ENCODE results near the gene GMPR2.

Gene GMPR2

DNA sequence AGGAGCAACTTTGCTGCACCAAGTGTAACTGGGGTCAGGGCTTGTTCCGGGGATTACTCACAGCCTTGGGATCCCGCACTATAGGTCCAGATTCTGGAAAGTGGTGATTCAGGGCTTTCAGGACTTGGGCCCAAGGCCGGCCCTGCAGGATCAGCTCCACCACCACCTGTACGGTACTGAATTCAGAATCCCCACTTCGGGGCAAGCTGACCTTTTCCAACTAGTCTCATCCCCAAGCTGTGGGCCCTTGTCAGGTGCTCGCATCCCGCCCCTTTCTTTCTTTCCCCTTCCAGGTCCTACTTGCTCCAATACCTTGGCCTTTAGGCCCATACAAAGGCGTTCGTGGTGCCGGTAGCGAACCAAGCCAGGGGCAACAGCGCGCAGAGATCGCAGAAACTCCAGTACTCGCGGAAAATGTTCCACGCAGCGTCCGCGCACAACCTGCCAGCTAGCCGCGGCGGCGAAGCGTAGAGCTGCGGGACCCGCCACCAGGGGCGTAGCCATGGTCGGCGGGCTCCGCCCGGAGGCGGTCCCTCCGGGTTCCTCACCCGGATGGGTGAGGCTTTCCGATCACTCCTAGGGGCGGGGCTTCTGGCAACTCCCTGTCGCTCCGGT, 9.2 kb downstream of the GMPR2 start:
- TF ChIP-seq NFIC (IDR thresholded peaks at IDR 0.05) (no peak), TAF1 (IDR thresholded peaks at IDR 0.05; ENCODE audit: low read depth) (no peak), TCF12 (IDR thresholded peaks at IDR 0.05; ENCODE audit: low read depth) (no peak; the same call in 1 of the 2 replicates), EP300 (IDR thresholded peaks at IDR 0.05; ENCODE audit: borderline replicate concordance) (no peak), CREB1 (IDR thresholded peaks at IDR 0.05; ENCODE audit: low read depth) (no peak), EGR1 (IDR thresholded peaks at IDR 0.05) (0 out of 2 replicates have a peak, but pooled peaks have one; percentile 21), FOXM1 (IDR thresholded peaks at IDR 0.05; ENCODE audit: borderline replicate concordance, low read depth) (no peak; the same call in 1 of the 2 replicates), YY1 (IDR thresholded peaks at IDR 0.05; ENCODE audit: low read depth) (0 out of 2 replicates have a peak, but pooled peaks have one; percentile 27)
- TF ChIP-seq, protein P1, sequence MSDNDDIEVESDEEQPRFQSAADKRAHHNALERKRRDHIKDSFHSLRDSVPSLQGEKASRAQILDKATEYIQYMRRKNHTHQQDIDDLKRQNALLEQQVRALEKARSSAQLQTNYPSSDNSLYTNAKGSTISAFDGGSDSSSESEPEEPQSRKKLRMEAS (IDR thresholded peaks at IDR 0.05) = no peak

DNA sequence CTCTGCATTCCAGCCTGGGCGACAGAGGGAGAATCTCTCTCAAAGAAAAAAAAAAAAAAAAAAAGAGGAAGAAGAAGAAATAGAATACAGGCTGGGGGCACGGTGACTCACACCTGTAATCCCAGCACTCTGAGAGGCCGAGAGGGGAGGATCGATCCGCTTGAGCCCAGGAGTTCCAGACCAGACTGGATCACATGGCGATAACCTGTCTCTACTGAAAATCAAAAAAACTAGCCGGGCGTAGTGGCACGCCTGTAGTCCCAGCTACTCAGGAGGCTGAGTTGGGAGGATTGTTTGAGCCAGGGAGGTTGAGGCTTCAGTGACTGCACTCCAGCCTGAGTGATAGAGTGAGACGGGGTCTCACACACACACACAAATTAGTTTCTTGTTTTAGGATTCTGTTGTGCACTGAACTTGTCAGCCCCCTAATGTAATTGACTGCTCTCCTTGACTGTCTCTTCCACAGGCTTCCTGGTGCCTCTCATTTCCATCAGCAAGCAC, 10.7 kb downstream of the GMPR2 start:
- TF ChIP-seq EP300 (IDR thresholded peaks at IDR 0.05; ENCODE audit: borderline replicate concordance) (no peak), TEAD4 (IDR thresholded peaks at IDR 0.05) (0 out of 2 replicates have a peak, but pooled peaks have one; percentile 14)

DNA sequence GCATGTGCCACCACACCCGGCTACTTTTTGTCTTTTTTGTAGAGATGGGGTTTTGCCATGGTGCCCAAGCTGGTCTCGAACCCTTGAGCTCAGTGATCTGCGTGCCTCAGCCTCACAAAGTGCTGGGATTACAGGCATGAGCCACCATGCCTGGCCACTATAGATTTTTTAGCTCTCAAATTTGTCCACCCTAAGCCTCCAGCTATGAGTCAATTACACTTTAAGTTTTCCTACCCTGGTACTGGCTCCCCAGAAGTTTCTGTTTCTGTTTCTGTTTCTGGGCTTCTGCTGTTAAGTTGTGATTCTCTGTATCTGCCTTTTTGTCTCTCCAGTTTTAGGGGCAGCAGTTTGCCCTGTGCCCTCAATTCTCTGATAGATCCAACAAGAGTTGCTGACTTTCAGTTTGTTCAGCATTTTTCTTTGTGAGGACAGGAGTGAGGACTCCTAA, 14.1 kb downstream of the GMPR2 start:
- no peak for TF ChIP-seq CEBPB (IDR thresholded peaks at IDR 0.05)

DNA sequence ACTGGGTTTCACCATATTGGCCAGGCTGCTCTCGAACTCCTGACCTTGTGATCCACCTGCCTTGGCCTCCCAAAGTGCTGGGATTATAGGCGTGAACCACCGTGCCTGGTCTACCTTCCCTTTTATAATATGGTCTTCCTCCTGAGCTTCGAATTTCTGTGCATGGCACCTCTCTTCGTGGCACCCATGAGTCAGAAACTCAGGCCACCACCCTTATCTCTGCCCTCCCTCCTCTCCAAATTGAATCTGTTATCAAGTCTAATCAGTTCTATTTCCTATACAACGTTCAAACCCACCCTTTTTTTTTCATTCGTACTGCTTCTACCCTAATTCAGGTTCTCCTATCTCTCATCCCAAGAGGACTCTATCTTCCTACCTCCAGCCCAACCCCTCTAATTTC, 14.7 kb downstream of the GMPR2 start:
- TF ChIP-seq FOXM1 (IDR thresholded peaks at IDR 0.05; ENCODE audit: borderline replicate concordance, low read depth) (no peak), TEAD4 (IDR thresholded peaks at IDR 0.05) (no peak), CREB1 (IDR thresholded peaks at IDR 0.05; ENCODE audit: low read depth) (no peak), YY1 (IDR thresholded peaks at IDR 0.05; ENCODE audit: low read depth) (no peak), RAD21 (IDR thresholded peaks at IDR 0.05; ENCODE audit: low read depth) (no peak), EGR1 (IDR thresholded peaks at IDR 0.05) (no peak), NFIC (IDR thresholded peaks at IDR 0.05) (no peak), TAF1 (IDR thresholded peaks at IDR 0.05; ENCODE audit: low read depth) (no peak), TCF12 (IDR thresholded peaks at IDR 0.05; ENCODE audit: low read depth) (no peak), ZBTB7A (IDR thresholded peaks at IDR 0.05; ENCODE audit: low read depth) (no peak)
- TF ChIP-seq, protein P2, sequence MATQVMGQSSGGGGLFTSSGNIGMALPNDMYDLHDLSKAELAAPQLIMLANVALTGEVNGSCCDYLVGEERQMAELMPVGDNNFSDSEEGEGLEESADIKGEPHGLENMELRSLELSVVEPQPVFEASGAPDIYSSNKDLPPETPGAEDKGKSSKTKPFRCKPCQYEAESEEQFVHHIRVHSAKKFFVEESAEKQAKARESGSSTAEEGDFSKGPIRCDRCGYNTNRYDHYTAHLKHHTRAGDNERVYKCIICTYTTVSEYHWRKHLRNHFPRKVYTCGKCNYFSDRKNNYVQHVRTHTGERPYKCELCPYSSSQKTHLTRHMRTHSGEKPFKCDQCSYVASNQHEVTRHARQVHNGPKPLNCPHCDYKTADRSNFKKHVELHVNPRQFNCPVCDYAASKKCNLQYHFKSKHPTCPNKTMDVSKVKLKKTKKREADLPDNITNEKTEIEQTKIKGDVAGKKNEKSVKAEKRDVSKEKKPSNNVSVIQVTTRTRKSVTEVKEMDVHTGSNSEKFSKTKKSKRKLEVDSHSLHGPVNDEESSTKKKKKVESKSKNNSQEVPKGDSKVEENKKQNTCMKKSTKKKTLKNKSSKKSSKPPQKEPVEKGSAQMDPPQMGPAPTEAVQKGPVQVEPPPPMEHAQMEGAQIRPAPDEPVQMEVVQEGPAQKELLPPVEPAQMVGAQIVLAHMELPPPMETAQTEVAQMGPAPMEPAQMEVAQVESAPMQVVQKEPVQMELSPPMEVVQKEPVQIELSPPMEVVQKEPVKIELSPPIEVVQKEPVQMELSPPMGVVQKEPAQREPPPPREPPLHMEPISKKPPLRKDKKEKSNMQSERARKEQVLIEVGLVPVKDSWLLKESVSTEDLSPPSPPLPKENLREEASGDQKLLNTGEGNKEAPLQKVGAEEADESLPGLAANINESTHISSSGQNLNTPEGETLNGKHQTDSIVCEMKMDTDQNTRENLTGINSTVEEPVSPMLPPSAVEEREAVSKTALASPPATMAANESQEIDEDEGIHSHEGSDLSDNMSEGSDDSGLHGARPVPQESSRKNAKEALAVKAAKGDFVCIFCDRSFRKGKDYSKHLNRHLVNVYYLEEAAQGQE (IDR thresholded peaks at IDR 0.05; ENCODE audit: low read depth) = no peak
- TF ChIP-seq, protein P1 (IDR thresholded peaks at IDR 0.05) = no peak
- TF ChIP-seq, protein P3, sequence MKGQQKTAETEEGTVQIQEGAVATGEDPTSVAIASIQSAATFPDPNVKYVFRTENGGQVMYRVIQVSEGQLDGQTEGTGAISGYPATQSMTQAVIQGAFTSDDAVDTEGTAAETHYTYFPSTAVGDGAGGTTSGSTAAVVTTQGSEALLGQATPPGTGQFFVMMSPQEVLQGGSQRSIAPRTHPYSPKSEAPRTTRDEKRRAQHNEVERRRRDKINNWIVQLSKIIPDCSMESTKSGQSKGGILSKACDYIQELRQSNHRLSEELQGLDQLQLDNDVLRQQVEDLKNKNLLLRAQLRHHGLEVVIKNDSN (IDR thresholded peaks at IDR 0.05) = no peak

DNA sequence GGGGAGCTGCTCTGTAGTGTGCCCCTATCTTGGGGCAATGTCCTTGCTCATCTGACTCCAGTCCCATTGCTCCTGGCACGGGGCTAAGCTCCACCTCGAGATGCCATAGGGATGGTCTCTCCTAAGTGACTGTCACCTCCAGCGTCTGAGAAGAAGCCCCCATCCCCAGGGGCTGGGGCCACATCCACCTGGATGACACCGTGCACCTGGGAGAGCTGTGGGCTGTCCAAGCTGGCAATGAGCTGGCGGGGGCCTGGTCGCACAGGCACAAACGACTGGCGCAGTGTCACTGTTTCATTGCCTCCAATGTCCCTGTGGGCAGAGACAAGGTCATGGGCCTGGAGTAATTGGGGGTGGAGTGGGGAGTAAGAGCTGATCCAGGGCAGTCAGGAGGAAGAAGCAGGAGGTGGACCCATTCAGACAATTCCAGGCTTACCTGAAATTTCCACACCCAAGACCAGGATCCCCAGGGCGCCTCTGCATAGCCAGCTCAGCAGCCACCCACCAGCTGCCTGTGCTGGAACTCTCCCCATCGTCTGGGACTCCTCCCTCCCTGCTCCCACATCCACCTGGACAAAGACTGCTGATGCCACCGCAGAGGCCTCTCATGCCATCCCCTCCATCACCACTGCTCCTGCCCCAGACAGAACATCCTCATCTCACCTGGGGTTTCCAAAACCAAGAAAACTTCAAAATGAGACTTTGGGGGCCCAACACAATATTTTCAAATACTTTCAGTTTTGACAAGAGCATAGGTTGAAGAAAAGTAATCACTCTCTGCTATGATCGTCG, 16.7 kb downstream of the GMPR2 start:
- TF ChIP-seq, protein P2 (IDR thresholded peaks at IDR 0.05; ENCODE audit: low read depth) = no peak
- TF ChIP-seq CEBPB (IDR thresholded peaks at IDR 0.05) = no peak
- TF ChIP-seq, protein P3 (IDR thresholded peaks at IDR 0.05) = no peak
- no peak for TF ChIP-seq RAD21 (IDR thresholded peaks at IDR 0.05; ENCODE audit: low read depth)
- TF ChIP-seq NFIC (IDR thresholded peaks at IDR 0.05) = no peak
- TF ChIP-seq EP300 (IDR thresholded peaks at IDR 0.05; ENCODE audit: borderline replicate concordance) = no peak
- TF ChIP-seq, protein P1 (IDR thresholded peaks at IDR 0.05) = no peak
- no peak for TF ChIP-seq YY1 (IDR thresholded peaks at IDR 0.05; ENCODE audit: low read depth)
- TF ChIP-seq EGR1 (IDR thresholded peaks at IDR 0.05) = no peak
- TF ChIP-seq TAF1 (IDR thresholded peaks at IDR 0.05; ENCODE audit: low read depth) = no peak
